HCT116 (cell line): ENCODE data around the gene GCDH. TPM values are rescaled to one million over a fixed set of nuclear protein-coding genes. Genes with fewer than 3 reads are reported as not detected.

Experiments
- ATAC-seq: fragments of 200-7000 bp; cut with Tn5 transposase; 2 replicates; pipeline ENCODE4 v1.9.1; 2020; ENCODE audit warnings: mild to moderate bottlenecking, moderate library complexity
- BruUV-seq: library from RNA; stranded (reverse); fragments of 400-500 nt; replicated peaks from 2 replicates; lab custom pipeline; 2021; lab: Mats Ljungman, UMichigan
- CTCF ChIA-PET: fragments of 300-600 bp; sonication (Branson Sonifier 250); formaldehyde crosslinking; loops from one replicate; lab custom pipeline; 2021; ENCODE audit warnings: antibody characterized with exemption; lab: Charles Lee
- POLR2A ChIA-PET: fragments of 300-600, 350-600 bp; sonication (Branson Sonifier 250); formaldehyde crosslinking; loops from one replicate; lab custom pipeline; 2021; ENCODE audit warnings: antibody characterized with exemption; lab: Charles Lee
- RAD21 ChIA-PET, 2 experiments: fragments of 300-600 bp; sonication (Branson Sonifier 250); formaldehyde crosslinking; loops; one replicate each; lab custom pipeline; 2023; ENCODE audit warnings: low total read pairs in 2 of 2; ENCODE audit not compliant: uncharacterized antibody in 2 of 2, unreplicated experiment in 2 of 2, low non-redundant PET in 1 of 2; lab: Charles Lee
- DNase-seq: peaks from one replicate; pipeline ENCODE4 v3.0.0-alpha.2; 2010; ENCODE audit warnings: low read depth, low spot score
- H2AFZ ChIP-seq: fragments of 200-600 bp; shearing (Covaris generic), sonication (generic); 2 replicates; pipeline ENCODE4 v1.6.1; 2017; ENCODE audit warnings: low read depth, mixed run types, mixed read lengths, antibody characterized with exemption, low read length; ENCODE audit not compliant: poor library complexity, severe bottlenecking
- H3K27ac ChIP-seq: 2 replicates; pipeline ENCODE4 v1.5.1; 2012; ENCODE audit warnings: low read depth, low read length
- H3K27me3 ChIP-seq: fragments of 200-600 bp; sonication (generic); 2 replicates; pipeline ENCODE4 v1.6.1; 2016; ENCODE audit warnings: mixed run types, low read length, mixed read lengths; ENCODE audit not compliant: insufficient read depth
- H3K36me3 ChIP-seq, 2 experiments: fragments of 200-500 bp in 1 of 2; fragments of 200-600 bp in 1 of 2; sonication (Bioruptor generic) in 1 of 2; sonication (generic) in 1 of 2; 2 replicates each; pipeline versions ENCODE4 v1.5.1 to v1.6.1; 2014 to 2016; ENCODE audit warnings: low read length in 2 of 2, inconsistent platforms in 1 of 2, mixed read lengths in 1 of 2, mixed run types in 1 of 2; ENCODE audit not compliant: insufficient read depth in 2 of 2, control insufficient read depth in 1 of 2
- H3K4me1 ChIP-seq, 2 experiments: fragments of 200-600 bp in 1 of 2; sonication (generic) in 1 of 2; 2 replicates each; pipeline versions ENCODE4 v1.5.1 to v1.6.1; 2012 to 2017; ENCODE audit warnings: low read length in 2 of 2, inconsistent platforms in 1 of 2, mild to moderate bottlenecking in 1 of 2, mixed read lengths in 1 of 2, mixed run types in 1 of 2, moderate library complexity in 1 of 2; ENCODE audit not compliant: insufficient read depth in 2 of 2, control insufficient read depth in 1 of 2
- H3K4me2 ChIP-seq: fragments of 200-600 bp; sonication (generic); 2 replicates; pipeline ENCODE4 v1.6.1; 2017; ENCODE audit warnings: mixed run types, low read length, mixed read lengths
- H3K4me3 ChIP-seq, 2 experiments: fragments of 200-600 bp in 1 of 2; sonication (generic) in 1 of 2; replicated peaks in 1 of 2; 2 replicates each; pipeline ENCODE4 v1.5.1; 2011 to 2016; ENCODE audit warnings: low read length in 2 of 2, control low read depth in 1 of 2, low read depth in 1 of 2, mild to moderate bottlenecking in 1 of 2, mixed read lengths in 1 of 2, mixed run types in 1 of 2
- H3K79me2 ChIP-seq: fragments of 200-600 bp; sonication (generic); 2 replicates; pipeline ENCODE4 v1.6.1; 2017; ENCODE audit warnings: mild to moderate bottlenecking, mixed run types, low read length, moderate library complexity, mixed read lengths; ENCODE audit not compliant: insufficient read depth
- H3K9ac ChIP-seq: fragments of 200-600 bp; sonication (generic); 2 replicates; pipeline ENCODE4 v1.6.1; 2016; ENCODE audit warnings: low read length, mixed read lengths
- H3K9me2 ChIP-seq: fragments of 200-600 bp; sonication (generic), shearing (Covaris generic); 2 replicates; pipeline ENCODE4 v1.6.1; 2017; ENCODE audit warnings: mixed run types, mild to moderate bottlenecking, moderate library complexity; ENCODE audit not compliant: insufficient read depth
- H3K9me3 ChIP-seq, 2 experiments: fragments of 200-500 bp in 1 of 2; fragments of 200-600 bp in 1 of 2; sonication (Bioruptor generic) in 1 of 2; sonication (generic) in 1 of 2; 2 replicates each; pipeline ENCODE4 v1.6.1; 2014 to 2017; ENCODE audit warnings: low read length in 2 of 2, mixed read lengths in 2 of 2, inconsistent platforms in 1 of 2, low read depth in 1 of 2, mild to moderate bottlenecking in 1 of 2, mixed run types in 1 of 2, moderate library complexity in 1 of 2; ENCODE audit not compliant: control insufficient read depth in 1 of 2, insufficient read depth in 1 of 2
- H4K20me1 ChIP-seq: fragments of 200-600 bp; sonication (generic), shearing (Covaris generic); 2 replicates; pipeline ENCODE4 v1.6.1; 2017; ENCODE audit warnings: mixed run types, mild to moderate bottlenecking, moderate library complexity; ENCODE audit not compliant: insufficient read depth
- EGR1 ChIP-seq: IDR thresholded peaks from 2 replicates; pipeline ENCODE4 v1.6.1; 2012; ENCODE audit warnings: low read depth
- FOSL1 ChIP-seq: IDR thresholded peaks from 2 replicates; pipeline ENCODE4 v1.6.1; 2012; ENCODE audit warnings: low read depth
- POLR2A ChIP-seq: IDR thresholded peaks from 2 replicates; pipeline ENCODE4 v1.7.0; 2011; ENCODE audit warnings: borderline replicate concordance; ENCODE audit not compliant: insufficient read depth, insufficient read length; ENCODE audit errors: extremely low read depth
- SIN3A ChIP-seq: IDR thresholded peaks from 2 replicates; pipeline ENCODE4 v1.6.1; 2012; ENCODE audit warnings: low read depth
- SP1 ChIP-seq: IDR thresholded peaks from 2 replicates; pipeline ENCODE4 v1.6.1; 2012; ENCODE audit warnings: low read depth
- TCF7L2 ChIP-seq: IDR thresholded peaks from 2 replicates; pipeline ENCODE4 v1.7.0; 2011; ENCODE audit warnings: borderline replicate concordance, inconsistent platforms; ENCODE audit not compliant: insufficient read depth, insufficient read length; ENCODE audit errors: extremely low read depth
- intact Hi-C: fragments of 100-400 bp; cut with micrococcal nuclease; formaldehyde crosslinking; loops from 2 replicates; pipeline ENCODE4 v1.10.0; 2022
- total RNA-seq: library from RNA; stranded (reverse); gene quantifications from one replicate; pipeline ENCODE4 v1.2.1, GENCODE V29; 2021; ENCODE audit not compliant: unreplicated experiment
- TF ChIP-seq, protein P1 (sequence below): IDR thresholded peaks from 2 replicates; pipeline ENCODE4 v1.6.1; 2011; ENCODE audit warnings: mild to moderate bottlenecking, low read length, moderate library complexity; ENCODE audit not compliant: insufficient replicate concordance; ENCODE audit errors: extremely low read depth
- TF ChIP-seq, protein P2 (sequence below): IDR thresholded peaks from 2 replicates; pipeline ENCODE4 v1.6.1; 2012

Gene GCDH
- total RNA-seq, 1 experiment from 2014 or later: 23.2 TPM

DNA sequence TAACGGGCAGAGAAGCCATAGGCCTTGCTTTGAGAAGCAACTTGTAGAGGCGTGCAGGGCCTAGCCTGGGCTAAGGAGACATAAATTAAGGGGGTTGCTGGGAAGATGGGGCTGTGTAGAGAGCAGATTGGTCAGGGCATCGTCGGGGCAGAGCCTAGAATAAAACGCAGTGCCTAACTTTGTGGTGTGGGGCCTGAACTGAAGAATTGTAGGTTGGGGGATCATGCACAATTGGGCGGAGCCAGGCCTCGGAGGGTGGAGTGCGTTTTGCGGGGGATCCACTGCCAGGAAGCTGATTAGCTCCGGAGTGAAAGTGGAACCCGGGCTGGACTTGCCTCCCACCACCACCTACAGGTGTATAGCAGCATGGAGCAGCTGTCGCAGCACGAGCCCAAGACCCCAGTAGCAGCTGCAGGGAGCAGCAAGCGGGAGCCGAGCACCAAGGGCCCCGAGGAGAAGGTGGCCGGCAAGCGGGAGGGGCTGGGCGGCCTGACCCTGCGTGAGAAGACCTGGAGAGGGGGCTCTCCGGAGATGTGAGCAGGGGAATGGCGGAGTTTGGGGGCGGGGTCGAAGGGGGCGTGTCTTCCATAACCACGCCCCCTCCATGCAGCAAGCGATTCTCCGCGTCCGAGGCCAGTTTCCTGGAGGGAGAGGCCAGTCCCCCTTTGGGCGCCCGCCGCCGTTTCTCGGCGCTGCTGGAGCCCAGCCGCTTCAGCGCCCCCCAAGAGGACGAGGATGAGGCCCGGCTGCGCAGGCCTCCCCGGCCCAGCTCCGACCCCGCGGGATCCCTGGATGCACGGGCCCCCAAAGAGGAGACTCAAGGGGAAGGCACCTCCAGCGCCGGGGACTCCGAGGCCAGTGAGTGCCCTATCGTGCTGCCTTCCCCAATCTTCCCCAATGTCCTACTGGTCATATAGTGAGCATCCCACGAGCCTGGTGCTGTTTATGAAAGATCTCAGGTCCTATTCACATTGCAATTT lies 23.6 kb upstream of the GCDH start:
- DNase-seq (no peak), ATAC-seq (no peak)
- Histone ChIP-seq H3K27me3 (no peaks in the 10 kb centered on the region), H2AFZ (no peak overlapping the region), H3K27ac (no peak overlapping the region), H3K4me3 (no peak overlapping the region), H3K36me3 (peaks cover 0 to 8% of the 10 kb centered on the region in 2 experiments; a peak in 1 of 4 replicates), H3K9me2 (no peaks in the 10 kb centered on the region), H3K4me2 (no peak overlapping the region), H3K79me2 (no peaks in the 10 kb centered on the region), H4K20me1 (no peaks in the 10 kb centered on the region), H3K4me1 (peaks cover 0 to 6% of the 10 kb centered on the region in 2 experiments; a peak in 2 of 4 replicates), H3K9me3 (no peaks in the 10 kb centered on the region), H3K9ac (no peak overlapping the region)
- ChIA-PET RAD21 (no interaction called here), POLR2A (no interaction called here), CTCF (no interaction called here)
- BruUV-seq: no TSS peak
- TF ChIP-seq, protein P1, sequence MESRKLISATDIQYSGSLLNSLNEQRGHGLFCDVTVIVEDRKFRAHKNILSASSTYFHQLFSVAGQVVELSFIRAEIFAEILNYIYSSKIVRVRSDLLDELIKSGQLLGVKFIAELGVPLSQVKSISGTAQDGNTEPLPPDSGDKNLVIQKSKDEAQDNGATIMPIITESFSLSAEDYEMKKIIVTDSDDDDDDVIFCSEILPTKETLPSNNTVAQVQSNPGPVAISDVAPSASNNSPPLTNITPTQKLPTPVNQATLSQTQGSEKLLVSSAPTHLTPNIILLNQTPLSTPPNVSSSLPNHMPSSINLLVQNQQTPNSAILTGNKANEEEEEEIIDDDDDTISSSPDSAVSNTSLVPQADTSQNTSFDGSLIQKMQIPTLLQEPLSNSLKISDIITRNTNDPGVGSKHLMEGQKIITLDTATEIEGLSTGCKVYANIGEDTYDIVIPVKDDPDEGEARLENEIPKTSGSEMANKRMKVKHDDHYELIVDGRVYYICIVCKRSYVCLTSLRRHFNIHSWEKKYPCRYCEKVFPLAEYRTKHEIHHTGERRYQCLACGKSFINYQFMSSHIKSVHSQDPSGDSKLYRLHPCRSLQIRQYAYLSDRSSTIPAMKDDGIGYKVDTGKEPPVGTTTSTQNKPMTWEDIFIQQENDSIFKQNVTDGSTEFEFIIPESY: no peak
- intact Hi-C loops: no loop called here

DNA sequence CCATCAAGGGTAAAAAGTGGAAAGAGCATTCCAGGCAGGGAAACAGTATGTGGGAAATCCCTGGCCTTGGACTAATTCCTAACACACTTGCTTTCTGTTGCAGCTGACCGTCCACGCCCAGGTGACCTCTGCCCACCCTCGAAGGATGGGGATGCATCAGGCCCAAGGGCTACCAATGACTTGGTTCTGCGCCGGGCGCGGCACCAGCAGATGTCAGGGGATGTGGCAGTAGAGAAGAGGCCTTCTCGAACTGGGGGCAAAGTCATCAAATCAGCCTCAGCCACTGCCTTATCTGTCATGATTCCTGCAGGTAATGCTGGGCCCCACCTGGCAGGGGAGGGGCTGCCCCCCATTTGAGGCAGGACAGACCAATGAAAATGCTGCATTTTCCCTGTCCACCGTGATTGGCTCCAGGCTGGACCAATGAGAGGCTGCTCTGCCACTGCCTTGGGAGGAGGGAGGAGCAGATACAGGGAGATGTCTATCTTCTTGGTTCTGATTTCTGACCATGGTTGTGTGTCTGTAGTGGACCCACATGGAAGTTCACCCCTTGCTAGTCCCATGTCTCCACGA lies 22.3 kb upstream of the GCDH start:
- POLR2A ChIA-PET: no interaction called here
- Histone ChIP-seq H3K4me3 (no peak overlapping the region), H3K79me2 (no peaks in the 10 kb centered on the region), H3K4me2 (no peak overlapping the region), H3K36me3 (peaks cover 0 to 8% of the 10 kb centered on the region in 2 experiments; a peak in 2 of 4 replicates), H3K9ac (no peak overlapping the region), H4K20me1 (no peaks in the 10 kb centered on the region), H3K9me3 (no peaks in the 10 kb centered on the region; a peak in 1 of 4 replicates), H3K9me2 (no peaks in the 10 kb centered on the region), H2AFZ (no peak overlapping the region), H3K27ac (no peak overlapping the region), H3K4me1 (peaks cover 0 to 6% of the 10 kb centered on the region in 2 experiments; a peak in 2 of 4 replicates), H3K27me3 (no peaks in the 10 kb centered on the region)
- BruUV-seq: no TSS peak
- ATAC-seq: peak; percentile 74
- DNase-seq: no peak
- intact Hi-C loops: no loop called here
- RAD21 ChIA-PET: no interaction called here
- CTCF ChIA-PET: no interaction called here
- TF ChIP-seq EGR1 (no peak), TCF7L2 (no peak), FOSL1 (no peak), SIN3A (no peak), POLR2A (no peak), SP1 (peak; percentile 70; the same call in 1 of the 2 replicates)
- TF ChIP-seq, protein P2, sequence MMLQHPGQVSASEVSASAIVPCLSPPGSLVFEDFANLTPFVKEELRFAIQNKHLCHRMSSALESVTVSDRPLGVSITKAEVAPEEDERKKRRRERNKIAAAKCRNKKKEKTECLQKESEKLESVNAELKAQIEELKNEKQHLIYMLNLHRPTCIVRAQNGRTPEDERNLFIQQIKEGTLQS: no peak
- TF ChIP-seq, protein P1: no peak
